GM18867 (cell line): ENCODE measurements around the gene RABGAP1L.
"Not testable (repeated sequence)": the region's sequence is repeated elsewhere in the genome, so short reads cannot be mapped to it uniquely, and the experiment has no call there.

Source experiments
- ATAC-seq: cut with Tn5 transposase; IDR thresholded peaks from one replicate; pipeline ENCODE4 v1.9.1; 2021; ENCODE audit warnings: mild to moderate bottlenecking, moderate library complexity; ENCODE audit not compliant: unreplicated experiment

Gene RABGAP1L

GRCh38 chr1:174232761-174233160 lies 73.4 kb downstream of the RABGAP1L start:
- no peak for ATAC-seq

DNA sequence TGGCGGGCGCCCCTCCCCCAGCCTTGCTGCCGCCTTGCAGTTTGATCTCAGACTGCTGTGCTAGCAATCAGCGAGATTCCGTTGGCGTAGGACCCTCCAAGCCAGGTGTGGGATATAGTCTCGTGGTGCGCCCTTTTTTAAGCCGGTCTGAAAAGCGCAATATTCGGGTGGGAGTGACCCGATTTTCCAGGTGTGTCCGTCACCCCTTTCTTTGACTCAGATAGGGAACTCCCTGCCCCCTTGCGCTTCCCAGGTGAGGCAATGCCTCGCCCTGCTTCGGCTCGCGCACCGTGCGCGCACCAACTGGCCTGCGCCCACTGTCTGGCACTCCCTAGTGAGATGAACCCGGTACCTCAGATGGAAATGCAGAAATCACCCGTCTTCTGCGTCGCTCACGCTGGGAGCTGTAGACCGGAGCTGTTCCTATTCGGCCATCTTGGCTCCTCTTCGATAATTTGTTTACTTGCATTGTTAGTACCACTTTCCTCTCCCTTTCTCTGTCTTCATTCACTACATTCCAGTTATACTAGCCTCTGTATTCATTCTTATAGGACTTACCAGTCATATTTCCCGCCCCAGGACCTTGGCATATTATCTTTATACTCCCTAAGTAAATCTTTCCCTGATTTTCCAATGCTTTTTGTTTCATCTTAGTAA lies 79.7 kb downstream of the RABGAP1L start:
- ATAC-seq: not testable (repeated sequence)

- ATAC-seq: no peak
Measured at GRCh38 chr1:174239541-174239940, 80.2 kb downstream of the RABGAP1L start.

DNA sequence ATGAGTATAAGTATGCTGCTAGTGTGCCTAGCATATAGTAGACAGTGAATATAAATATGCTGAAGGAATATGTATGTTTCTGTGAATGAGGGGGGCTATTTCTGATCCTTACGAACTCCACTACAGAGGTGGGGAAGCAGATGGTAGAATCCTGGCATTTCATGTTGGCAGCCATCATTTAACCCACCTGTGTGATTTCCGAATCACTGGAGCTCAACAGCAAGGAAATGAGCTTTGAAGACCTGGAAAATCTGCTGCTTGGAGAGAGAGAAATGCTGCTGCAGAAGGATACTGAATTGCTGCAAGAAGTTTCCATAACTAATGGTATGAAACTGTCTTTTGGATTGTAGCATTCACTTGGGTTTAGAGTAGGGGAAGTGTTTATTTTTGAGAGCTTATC lies 83.5 kb downstream of the RABGAP1L start:
- no peak for ATAC-seq

DNA sequence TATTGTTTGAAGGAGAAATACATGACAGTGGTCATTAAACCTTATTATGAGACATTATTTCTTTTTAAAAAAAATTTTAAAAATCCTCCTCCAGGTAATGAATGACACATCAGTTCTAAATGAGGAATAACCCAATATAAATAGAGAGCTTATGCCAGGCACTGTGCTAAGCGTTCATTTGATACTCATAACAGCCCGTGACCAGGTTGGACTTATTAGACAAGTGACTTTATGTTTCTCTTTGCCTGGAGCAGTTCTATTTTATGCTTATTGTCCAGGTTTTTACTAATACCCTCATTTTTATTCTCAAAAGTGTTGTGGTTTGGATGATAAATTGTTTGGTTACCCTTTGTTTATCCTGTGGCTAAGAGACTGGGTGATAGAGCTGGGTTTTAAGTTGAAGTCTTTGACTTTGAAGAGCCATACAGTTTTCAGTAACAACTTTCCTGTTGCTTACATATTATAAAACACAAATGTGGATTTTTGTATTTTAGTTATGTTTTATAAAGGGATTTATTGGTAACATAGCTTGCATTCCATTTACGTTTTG lies 84.2 kb downstream of the RABGAP1L start:
- ATAC-seq: no peak

DNA sequence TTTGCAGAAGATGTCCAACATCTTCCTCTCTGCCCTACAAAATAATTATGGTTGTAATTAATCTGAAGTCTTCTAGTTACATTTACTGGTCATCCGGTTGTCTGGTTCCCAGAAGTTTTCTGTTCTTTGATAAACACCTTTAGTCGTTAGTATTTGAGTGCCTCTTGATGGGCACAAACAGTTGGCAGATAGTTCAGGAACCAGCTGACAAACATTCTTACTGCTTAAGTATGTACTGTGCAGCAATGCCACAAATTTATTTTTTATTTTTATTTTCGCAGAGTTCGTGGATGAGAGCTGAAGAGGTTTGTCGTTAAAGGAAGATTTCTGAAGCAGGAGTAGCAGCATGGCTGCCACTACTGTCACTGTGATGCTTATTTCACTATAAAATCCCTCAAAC lies 84.7 kb downstream of the RABGAP1L start:
- no peak for ATAC-seq

DNA sequence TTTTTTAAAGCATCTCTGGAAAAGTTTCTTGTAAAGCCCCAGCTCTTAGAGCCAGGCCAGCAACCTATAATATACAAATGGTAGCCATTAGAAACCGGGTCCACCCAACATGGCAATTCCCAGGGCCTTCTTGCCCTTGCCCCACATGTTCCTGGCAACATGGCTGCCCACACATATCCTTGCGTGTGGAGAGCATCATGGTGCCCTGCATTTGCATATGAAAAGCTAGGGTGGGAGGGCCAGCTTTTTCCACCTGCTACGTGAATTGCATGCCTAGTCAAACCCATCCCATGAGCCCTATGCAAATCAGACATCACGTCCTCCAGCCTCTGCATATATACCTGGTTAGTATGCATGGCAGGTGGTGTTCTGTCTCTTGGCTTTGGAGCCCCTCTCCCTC lies 88.2 kb downstream of the RABGAP1L start:
- ATAC-seq: no peak

DNA sequence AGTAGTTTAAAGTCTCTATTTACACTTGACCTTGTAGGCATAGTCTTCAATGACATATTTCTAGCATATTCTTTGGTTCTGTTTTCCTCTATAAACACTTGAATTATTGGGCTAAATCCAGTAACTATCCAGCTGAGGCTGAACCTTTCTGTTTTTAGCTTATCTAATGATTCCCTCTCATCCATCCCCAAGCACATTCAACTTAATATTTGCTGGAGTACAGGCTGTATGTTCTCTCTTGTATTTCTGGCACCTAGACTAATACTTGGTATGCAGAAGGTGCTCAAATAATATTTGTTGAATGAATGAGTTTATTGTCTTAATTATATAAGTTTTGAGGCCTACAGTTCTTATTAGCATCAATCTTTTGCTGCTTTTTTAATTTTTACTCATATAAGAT lies 88.7 kb downstream of the RABGAP1L start:
- no peak for ATAC-seq

DNA sequence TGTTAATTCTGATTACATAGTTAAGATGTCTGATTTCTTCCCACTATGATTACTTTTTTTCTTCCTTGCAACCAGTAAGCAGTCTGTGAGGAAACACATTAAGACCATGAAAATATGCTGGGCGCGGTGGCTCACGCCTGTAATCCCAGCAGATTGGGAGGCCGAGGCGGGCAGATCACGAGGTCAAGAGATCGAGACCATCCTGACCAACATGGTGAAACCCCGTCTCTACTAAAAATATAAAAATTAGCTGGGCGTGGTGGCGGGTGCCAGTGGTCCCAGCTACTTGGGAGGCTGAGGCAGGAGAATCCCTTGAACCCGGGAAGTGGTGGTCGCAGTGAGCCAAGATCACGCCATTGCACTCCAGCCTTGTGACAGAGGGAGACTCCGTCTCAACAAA lies 97.1 kb downstream of the RABGAP1L start:
- not testable (repeated sequence) for ATAC-seq

- ATAC-seq: no peak
Measured at GRCh38 chr1:174258148-174258550, 98.8 kb downstream of the RABGAP1L start.

DNA sequence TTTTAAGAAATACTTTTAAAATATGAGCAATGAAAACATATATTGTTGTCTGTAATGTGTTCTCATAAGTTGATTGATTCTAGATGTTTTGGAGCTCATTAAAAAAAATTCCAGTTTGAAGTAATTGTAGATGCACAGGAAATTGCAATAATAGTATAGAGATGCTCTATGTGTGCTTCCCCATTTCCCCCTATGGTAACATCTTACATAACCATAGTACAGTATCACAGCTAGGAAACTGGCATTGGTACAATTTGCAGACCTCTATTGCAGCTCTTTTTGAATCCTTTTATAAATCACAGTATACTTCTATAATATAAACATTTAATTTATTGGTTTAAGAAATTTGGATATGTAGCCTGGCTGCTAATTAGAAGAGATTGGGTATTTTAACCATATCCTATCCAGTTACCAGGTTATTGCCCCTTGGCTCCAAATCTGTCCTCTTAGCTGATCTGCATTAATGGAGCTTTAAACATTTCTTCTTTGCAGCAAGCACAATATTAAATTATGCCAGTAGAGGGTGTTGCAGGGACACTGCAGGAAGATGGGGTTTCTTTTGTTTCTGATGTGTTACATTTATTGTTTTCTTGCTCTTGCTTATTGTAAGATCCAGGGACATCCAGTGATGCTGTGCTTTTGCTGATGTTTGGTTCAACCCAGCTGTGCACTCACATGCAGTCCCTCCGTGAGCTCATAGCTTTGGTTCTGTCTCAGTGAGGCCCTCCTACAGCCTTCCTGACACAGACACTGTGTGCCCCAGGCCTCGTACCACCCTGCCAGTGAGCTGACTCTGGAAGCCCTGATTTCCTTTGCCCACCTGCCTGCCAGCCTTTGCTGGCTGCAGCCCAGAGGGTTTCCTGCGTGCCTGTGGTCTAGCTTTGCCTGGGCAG lies 103.3 kb downstream of the RABGAP1L start:
- ATAC-seq: no peak

GRCh38 chr1:174265282-174265681 lies 106.0 kb downstream of the RABGAP1L start:
- no peak for ATAC-seq

GRCh38 chr1:174266476-174266875 lies 107.2 kb downstream of the RABGAP1L start:
- no peak for ATAC-seq

GRCh38 chr1:174266991-174267612 lies 107.8 kb downstream of the RABGAP1L start:
- ATAC-seq: no peak

GRCh38 chr1:174269989-174270651 lies 110.8 kb downstream of the RABGAP1L start:
- no peak for ATAC-seq

DNA sequence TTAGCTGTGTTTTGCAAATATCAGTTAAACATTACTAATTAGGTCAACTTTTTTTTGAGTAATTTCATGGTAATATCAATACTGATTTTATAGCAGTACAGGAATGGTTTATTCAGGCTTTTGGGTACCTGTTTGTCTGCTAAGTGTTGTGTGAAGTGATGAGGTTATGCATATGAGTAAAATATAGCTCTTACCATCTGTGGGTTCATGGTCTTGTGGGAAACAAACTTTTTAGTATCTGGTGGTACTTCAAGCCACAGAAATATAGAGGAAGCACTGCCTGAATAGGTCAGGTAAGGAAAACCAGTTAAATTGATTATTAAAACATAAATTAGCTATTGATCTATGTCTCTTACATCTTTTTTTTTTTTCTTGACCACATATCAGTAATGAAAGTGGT lies 113.9 kb downstream of the RABGAP1L start:
- ATAC-seq: no peak

DNA sequence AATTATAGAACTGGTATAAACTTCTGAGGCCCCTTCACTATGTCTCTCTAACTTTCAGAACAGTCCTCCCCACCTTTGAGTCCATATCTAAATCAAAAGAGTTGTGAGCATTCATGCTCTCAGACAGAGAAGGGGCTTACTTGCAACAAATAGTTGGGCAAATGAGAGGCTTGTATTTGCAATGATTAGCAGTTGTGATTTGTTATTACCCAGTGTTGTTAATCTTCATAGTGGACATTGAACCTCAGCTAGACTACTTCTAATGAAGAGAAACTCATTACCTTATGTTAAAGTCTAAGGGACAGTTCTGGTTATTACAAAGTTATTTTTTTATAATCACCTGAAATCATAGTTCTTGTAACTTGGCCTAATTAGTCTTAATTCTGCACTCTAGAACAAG lies 114.5 kb downstream of the RABGAP1L start:
- ATAC-seq: no peak

DNA sequence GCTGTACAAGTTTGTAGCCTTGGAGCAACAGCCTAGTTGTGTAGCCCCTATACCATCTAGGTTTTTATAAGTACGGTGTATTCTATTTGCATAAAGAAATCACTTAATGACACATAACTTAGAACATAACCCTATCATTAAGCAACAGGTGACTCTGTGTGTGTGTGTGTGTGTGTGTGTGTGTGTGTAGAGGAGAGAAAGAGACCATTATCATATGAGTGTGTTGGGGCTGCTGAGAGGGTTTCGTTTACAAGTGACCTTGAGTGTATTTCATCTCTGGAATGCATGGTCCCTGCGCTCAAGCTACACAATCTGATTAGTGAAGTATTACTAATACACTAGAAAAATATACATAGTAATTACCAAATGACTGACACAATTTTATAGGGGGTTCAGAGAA lies 115.1 kb downstream of the RABGAP1L start:
- no peak for ATAC-seq

DNA sequence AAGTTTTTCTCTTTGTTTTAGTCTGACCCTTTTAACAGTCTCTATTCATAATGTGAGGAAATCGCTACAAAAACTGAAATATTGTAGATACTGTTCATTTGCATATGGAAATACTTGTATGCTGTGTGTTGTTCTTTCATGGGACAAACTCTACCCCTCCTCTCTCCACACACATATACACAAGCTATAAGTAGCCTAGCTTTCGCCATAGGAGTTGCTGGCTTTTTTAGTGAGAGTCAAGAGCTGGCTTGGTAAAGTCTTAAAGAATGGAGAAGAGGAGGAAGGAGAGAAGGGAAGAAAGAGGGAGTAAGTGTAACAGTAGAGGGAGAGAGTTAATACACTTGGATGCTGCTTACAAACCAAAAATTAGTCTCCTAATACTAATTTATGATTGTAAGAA lies 115.6 kb downstream of the RABGAP1L start:
- no peak for ATAC-seq

- no peak for ATAC-seq
Measured at GRCh38 chr1:174276087-174276486, 116.8 kb downstream of the RABGAP1L start.

DNA sequence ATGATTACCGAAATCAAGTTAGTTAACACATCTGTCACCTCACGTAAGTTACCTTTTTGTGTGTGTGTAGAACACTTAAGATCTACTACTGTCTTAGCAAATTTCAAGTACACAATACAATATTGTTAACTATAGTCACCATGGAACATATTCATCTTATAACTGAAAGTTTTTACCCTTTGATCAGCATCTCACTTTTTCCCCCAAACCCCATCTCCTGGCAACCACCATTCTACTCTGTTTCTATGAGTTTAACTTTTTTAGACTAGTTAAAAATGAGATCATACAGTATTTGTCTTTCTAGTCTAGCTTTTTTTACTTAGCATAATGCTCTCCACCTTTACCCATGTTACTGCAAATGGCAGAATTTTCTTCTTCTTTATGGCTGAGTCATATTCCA lies 124.7 kb downstream of the RABGAP1L start:
- ATAC-seq: no peak
